Effector memory CD4-positive, alpha-beta T cell (primary cell): ENCODE measurements around the gene CACNA2D2.

Experiments used
- DNase-seq, 3 donors: peaks; one replicate each; pipeline ENCODE4 v3.0.0-alpha.2; 2020
- H3K27ac ChIP-seq: 2 replicates; pipeline ENCODE4 v1.7.0; 2013; ENCODE audit warnings: mild to moderate bottlenecking, low read length, moderate library complexity; ENCODE audit not compliant: insufficient read depth, poor library complexity, severe bottlenecking
- H3K27me3 ChIP-seq: replicated peaks from 2 replicates; pipeline ENCODE4 v1.7.0; 2013; ENCODE audit warnings: mild to moderate bottlenecking, low read length; ENCODE audit not compliant: insufficient read depth, control insufficient read depth, poor library complexity, severe bottlenecking
- H3K36me3 ChIP-seq: 2 replicates; pipeline ENCODE4 v1.7.0; 2013; ENCODE audit warnings: mild to moderate bottlenecking, low read length, moderate library complexity; ENCODE audit not compliant: control insufficient read depth, insufficient read depth
- H3K4me1 ChIP-seq: 2 replicates; pipeline ENCODE4 v1.7.0; 2013; ENCODE audit warnings: low read length, mild to moderate bottlenecking; ENCODE audit not compliant: control insufficient read depth, insufficient read depth, poor library complexity, severe bottlenecking
- H3K4me3 ChIP-seq: 2 replicates; pipeline ENCODE4 v1.7.0; 2013; ENCODE audit warnings: low read length, low read depth, mild to moderate bottlenecking; ENCODE audit not compliant: insufficient read depth, poor library complexity, severe bottlenecking
- H3K9me3 ChIP-seq: 2 replicates; pipeline ENCODE4 v1.7.0; 2013; ENCODE audit warnings: mild to moderate bottlenecking, low read length, moderate library complexity; ENCODE audit not compliant: control insufficient read depth

The CACNA2D2 gene

GRCh38 chr3:50336452-50337174 lies 166.8 kb downstream of the CACNA2D2 start:
- H3K36me3 ChIP-seq, result peaks cover 7% of the 10 kb centered on the region
- DNase-seq, result no peak

GRCh38 chr3:50334339-50335075 lies 168.9 kb downstream of the CACNA2D2 start:
- no peak for DNase-seq
- H3K36me3 ChIP-seq, result peaks cover 25% of the 10 kb centered on the region
- H3K4me3 ChIP-seq, result no peak overlapping the region
- H3K4me1 ChIP-seq, result peaks cover 33% of the 10 kb centered on the region
- H3K27me3 ChIP-seq, result no peaks in the 10 kb centered on the region
- H3K27ac ChIP-seq, result peak overlapping the region; percentile 95
- H3K9me3 ChIP-seq, result no peaks in the 10 kb centered on the region

More at GRCh38 chr3:50336452-50337174, 166.8 kb downstream of the CACNA2D2 start:
- H3K4me3 ChIP-seq, result peak overlapping the region; percentile 77
- H3K4me1 ChIP-seq, result peaks cover 52% of the 10 kb centered on the region
- no peaks in the 10 kb centered on the region for H3K9me3 ChIP-seq
- no peaks in the 10 kb centered on the region for H3K27me3 ChIP-seq
- H3K27ac ChIP-seq, result peak overlapping the region; percentile 95

- no peak for DNase-seq
- Histone ChIP-seq H3K4me1 (peaks cover 31% of the 10 kb centered on the region), H3K9me3 (no peaks in the 10 kb centered on the region), H3K27me3 (no peaks in the 10 kb centered on the region), H3K36me3 (peaks cover 25% of the 10 kb centered on the region), H3K27ac (peak overlapping the region; percentile 95), H3K4me3 (no peak overlapping the region)
Observed at GRCh38 chr3:50333744-50334328, 169.6 kb downstream of the CACNA2D2 start.

GRCh38 chr3:50331364-50331907 lies 172.0 kb downstream of the CACNA2D2 start:
- no peak for DNase-seq
- no peaks in the 10 kb centered on the region for H3K9me3 ChIP-seq
- no peaks in the 10 kb centered on the region for H3K27me3 ChIP-seq
- H3K4me3 ChIP-seq, result no peak overlapping the region
- H3K27ac ChIP-seq, result no peak overlapping the region
- peaks cover 41% of the 10 kb centered on the region for H3K4me1 ChIP-seq
- peaks cover 25% of the 10 kb centered on the region for H3K36me3 ChIP-seq

- DNase-seq, result no peak
- H3K9me3 ChIP-seq, result no peaks in the 10 kb centered on the region
- H3K36me3 ChIP-seq, result peaks cover 25% of the 10 kb centered on the region
- H3K27ac ChIP-seq, result no peak overlapping the region
- no peak overlapping the region for H3K4me3 ChIP-seq
- no peaks in the 10 kb centered on the region for H3K27me3 ChIP-seq
- H3K4me1 ChIP-seq, result peaks cover 33% of the 10 kb centered on the region
Observed at GRCh38 chr3:50330330-50330729, 173.1 kb downstream of the CACNA2D2 start.

- peak within 1 kb of the TSS; percentile 79 for H3K27ac ChIP-seq
- H3K4me1 ChIP-seq, result peaks cover 17% of the 10 kb centered on the region
- H3K27me3 ChIP-seq, result no peaks in the 10 kb centered on the region
- no peaks in the 10 kb centered on the region for H3K9me3 ChIP-seq
- H3K4me3 ChIP-seq, result peak within 1 kb of the TSS; percentile 84
- peaks cover 25% of the 10 kb centered on the region for H3K36me3 ChIP-seq
- peak; percentile 90 to 94 (median 91) for DNase-seq
Observed at GRCh38 chr3:50327943-50328691, 175.3 kb downstream of the CACNA2D2 start, which contains the start of gene TUSC2. TSS of gene TUSC2 (minus strand) at chr3:50328223. CDS start at chr3:50328099, 124 bp downstream.

- peak overlapping the region; percentile 84 for H3K4me3 ChIP-seq
- no peaks in the 10 kb centered on the region for H3K9me3 ChIP-seq
- H3K27ac ChIP-seq, result peak overlapping the region; percentile 79
- H3K4me1 ChIP-seq, result peaks cover 17% of the 10 kb centered on the region
- DNase-seq, result no peak
- peaks cover 23% of the 10 kb centered on the region for H3K36me3 ChIP-seq
- H3K27me3 ChIP-seq, result no peaks in the 10 kb centered on the region
Observed at GRCh38 chr3:50327129-50327528, 176.3 kb downstream of the CACNA2D2 start.

- no peak overlapping the region for H3K27ac ChIP-seq
- H3K4me3 ChIP-seq, result no peak overlapping the region
- no peak for DNase-seq
- peaks cover 13% of the 10 kb centered on the region for H3K36me3 ChIP-seq
- H3K27me3 ChIP-seq, result no peaks in the 10 kb centered on the region
- H3K4me1 ChIP-seq, result peaks cover 24% of the 10 kb centered on the region
- no peaks in the 10 kb centered on the region for H3K9me3 ChIP-seq
Observed at GRCh38 chr3:50326182-50326541, 177.3 kb downstream of the CACNA2D2 start.

GRCh38 chr3:50325497-50326181 lies 177.8 kb downstream of the CACNA2D2 start:
- DNase-seq, result no peak
- no peak overlapping the region for H3K27ac ChIP-seq
- H3K36me3 ChIP-seq, result peaks cover 8% of the 10 kb centered on the region
- H3K4me3 ChIP-seq, result no peak overlapping the region
- no peaks in the 10 kb centered on the region for H3K9me3 ChIP-seq
- H3K27me3 ChIP-seq, result no peaks in the 10 kb centered on the region
- peaks cover 28% of the 10 kb centered on the region for H3K4me1 ChIP-seq
